CD14-positive monocyte (primary cell): ENCODE data around the gene ANKRD44. TPM values are rescaled to one million over a fixed set of nuclear protein-coding genes. Genes with fewer than 3 reads are reported as not detected.

Experiments used
- DNase-seq, 3 donors: peaks; one replicate each; pipeline ENCODE4 v3.0.0-alpha.2; 2011 to 2022
- H2AFZ ChIP-seq: 2 replicates; pipeline ENCODE4 v1.6.0; 2012; ENCODE audit warnings: mild to moderate bottlenecking, low read depth, low read length, inconsistent platforms; ENCODE audit not compliant: insufficient read depth, poor library complexity, severe bottlenecking
- H3K27ac ChIP-seq, 2 donors: 1 replicate in 1 of 2; 2 replicates in 1 of 2; pipeline ENCODE4 v1.5.1; 2012 to 2013; ENCODE audit warnings: low read length in 2 of 2, control low read depth in 1 of 2, inconsistent platforms in 1 of 2, low read depth in 1 of 2, mild to moderate bottlenecking in 1 of 2
- H3K27me3 ChIP-seq, 2 donors: one replicate each; pipeline versions ENCODE4 v1.6.0 to v1.6.1; 2011 to 2013; ENCODE audit warnings: low read length in 2 of 2; ENCODE audit not compliant: control insufficient read depth in 2 of 2, insufficient read depth in 2 of 2
- H3K36me3 ChIP-seq, 2 donors: replicated peaks in 1 of 2; 1 replicate in 1 of 2; 2 replicates in 1 of 2; pipeline versions ENCODE4 v1.5.1 to v1.6.1; 2012 to 2013; ENCODE audit warnings: low read length in 2 of 2, control low read depth in 1 of 2, inconsistent platforms in 1 of 2, mild to moderate bottlenecking in 1 of 2; ENCODE audit not compliant: insufficient read depth in 2 of 2, control insufficient read depth in 1 of 2
- H3K4me1 ChIP-seq, 2 donors: 1 replicate in 1 of 2; 2 replicates in 1 of 2; pipeline versions ENCODE4 v1.5.1 to v1.6.1; 2012 to 2013; ENCODE audit warnings: low read length in 2 of 2, control low read depth in 1 of 2, inconsistent platforms in 1 of 2, mild to moderate bottlenecking in 1 of 2, moderate library complexity in 1 of 2; ENCODE audit not compliant: insufficient read depth in 2 of 2, control insufficient read depth in 1 of 2
- H3K4me2 ChIP-seq: replicated peaks from 2 replicates; pipeline ENCODE3; 2012; ENCODE audit warnings: low read length, moderate library complexity, mild to moderate bottlenecking; ENCODE audit not compliant: poor library complexity, severe bottlenecking; ENCODE audit errors: extremely low read depth
- H3K4me3 ChIP-seq, 3 experiments: fragments of 200-600 bp in 1 of 3; sonication (generic) in 1 of 3; replicated peaks in 1 of 3; 1 replicate in 2 of 3; 2 replicates in 1 of 3; pipeline ENCODE4 v1.5.1; 2011 to 2013; ENCODE audit warnings: low read length in 3 of 3, mild to moderate bottlenecking in 3 of 3, control low read depth in 2 of 3, low read depth in 2 of 3, inconsistent platforms in 1 of 3, moderate library complexity in 1 of 3
- H3K79me2 ChIP-seq: 2 replicates; pipeline ENCODE4 v1.6.0; 2012; ENCODE audit warnings: mild to moderate bottlenecking, control low read depth, inconsistent platforms, low read length, moderate library complexity; ENCODE audit not compliant: insufficient read depth
- H3K9ac ChIP-seq: 2 replicates; pipeline ENCODE4 v1.6.0; 2017; ENCODE audit warnings: low read length, mild to moderate bottlenecking; ENCODE audit not compliant: insufficient read depth, poor library complexity, severe bottlenecking
- H3K9me3 ChIP-seq, 2 donors: replicated peaks in 1 of 2; 1 replicate in 1 of 2; 2 replicates in 1 of 2; pipeline versions ENCODE4 v1.5.1 to v1.6.1; 2012 to 2013; ENCODE audit warnings: low read length in 2 of 2, control low read depth in 1 of 2; ENCODE audit not compliant: control insufficient read depth in 1 of 2, insufficient read depth in 1 of 2
- H4K20me1 ChIP-seq: 2 replicates; pipeline ENCODE4 v1.6.0; 2012; ENCODE audit warnings: mild to moderate bottlenecking, low read length, control low read depth, moderate library complexity; ENCODE audit not compliant: insufficient read depth
- H3K27ac Mint-ChIP-seq, 7 donors: one replicate each; pipeline ENCODE4 v1.8.0; 2020; ENCODE audit warnings: mild to moderate bottlenecking in 7 of 7, mixed read lengths in 7 of 7, moderate library complexity in 6 of 7, inconsistent platforms in 2 of 7
- H3K27me3 Mint-ChIP-seq, 3 donors: one replicate each; pipeline ENCODE4 v1.8.0; 2021 to 2022; ENCODE audit warnings: low read depth in 3 of 3, mild to moderate bottlenecking in 3 of 3, mixed read lengths in 3 of 3, moderate library complexity in 3 of 3, inconsistent platforms in 1 of 3
- H3K36me3 Mint-ChIP-seq, 2 donors: one replicate each; pipeline ENCODE4 v1.8.0; 2020; ENCODE audit warnings: mixed read lengths in 2 of 2, inconsistent platforms in 1 of 2, mild to moderate bottlenecking in 1 of 2
- H3K4me1 Mint-ChIP-seq: one replicate; pipeline ENCODE4 v1.8.0; 2020; ENCODE audit warnings: mild to moderate bottlenecking, mixed read lengths
- H3K4me3 Mint-ChIP-seq, 2 donors: one replicate each; pipeline ENCODE4 v1.8.0; 2020; ENCODE audit warnings: mild to moderate bottlenecking in 2 of 2, mixed read lengths in 2 of 2, moderate library complexity in 1 of 2
- H3K9me3 Mint-ChIP-seq, 7 donors: one replicate each; pipeline ENCODE4 v1.8.0; 2020 to 2022; ENCODE audit warnings: mixed read lengths in 7 of 7, mild to moderate bottlenecking in 6 of 7, moderate library complexity in 6 of 7, inconsistent platforms in 2 of 7
- WGBS: methylation state at CpG from one replicate; pipeline ENCODE4 v1.1.5; 2013; ENCODE audit warnings: missing lambda C conversion rate; ENCODE audit not compliant: insufficient coverage; 5-methylcytosine and 5-hydroxymethylcytosine counted together
- intact Hi-C, 2 donors: fragments of 100-400 bp; cut with micrococcal nuclease; formaldehyde crosslinking; loops; one replicate each; pipeline versions ENCODE4 v1.15.0 to v1.15.1; 2023
- polyA plus RNA-seq, 3 donors: library from polyadenylated mRNA; depleted of rRNA in 1 of 3; unstranded in 2 of 3; stranded (reverse) in 1 of 3; fragments of 300-500 nt in 2 of 3; fragments of >200 nt in 1 of 3; fragmentation: Illumina TruSeq in 2 of 3; gene quantifications; 1 replicate in 2 of 3; 2 replicates in 1 of 3; pipeline ENCODE4 v1.2.3, GENCODE V29; 2012 to 2021
- TF ChIP-seq, protein P1 (sequence below): fragments of 200-600 bp; IDR thresholded peaks from one replicate; pipeline ENCODE4 v1.8.0; 2022; ENCODE audit warnings: antibody characterized with exemption, mild to moderate bottlenecking

ANKRD44 gene
- polyA plus RNA-seq, 3 donors: 55.7 to 91.9 (median 64.9) TPM

- H3K27me3 ChIP-seq: no peaks in the 10 kb centered on the region
- H3K4me3 ChIP-seq: no peak overlapping the region
- intact Hi-C loops: no loop called here
- no peak overlapping the region for H3K9ac ChIP-seq
- no peak overlapping the region for H3K4me3 Mint-ChIP-seq
- H3K27ac Mint-ChIP-seq: peak overlapping the region in 3 of 7 donors; percentile 4 to 60 (median 50)
- peak overlapping the region in 1 of 2 donors; percentile 48 for H3K27ac ChIP-seq
- no peaks in the 10 kb centered on the region for H3K9me3 ChIP-seq
- peaks cover 60% of the 10 kb centered on the region for H3K4me1 Mint-ChIP-seq
- peaks cover 99% of the 10 kb centered on the region for H3K79me2 ChIP-seq
- H4K20me1 ChIP-seq: peaks cover 84% of the 10 kb centered on the region
- peaks cover 13 to 22% of the 10 kb centered on the region in 2 donors for H3K36me3 Mint-ChIP-seq
- H3K4me2 ChIP-seq: no peak overlapping the region
- no peak for DNase-seq
- TF ChIP-seq, protein P1, sequence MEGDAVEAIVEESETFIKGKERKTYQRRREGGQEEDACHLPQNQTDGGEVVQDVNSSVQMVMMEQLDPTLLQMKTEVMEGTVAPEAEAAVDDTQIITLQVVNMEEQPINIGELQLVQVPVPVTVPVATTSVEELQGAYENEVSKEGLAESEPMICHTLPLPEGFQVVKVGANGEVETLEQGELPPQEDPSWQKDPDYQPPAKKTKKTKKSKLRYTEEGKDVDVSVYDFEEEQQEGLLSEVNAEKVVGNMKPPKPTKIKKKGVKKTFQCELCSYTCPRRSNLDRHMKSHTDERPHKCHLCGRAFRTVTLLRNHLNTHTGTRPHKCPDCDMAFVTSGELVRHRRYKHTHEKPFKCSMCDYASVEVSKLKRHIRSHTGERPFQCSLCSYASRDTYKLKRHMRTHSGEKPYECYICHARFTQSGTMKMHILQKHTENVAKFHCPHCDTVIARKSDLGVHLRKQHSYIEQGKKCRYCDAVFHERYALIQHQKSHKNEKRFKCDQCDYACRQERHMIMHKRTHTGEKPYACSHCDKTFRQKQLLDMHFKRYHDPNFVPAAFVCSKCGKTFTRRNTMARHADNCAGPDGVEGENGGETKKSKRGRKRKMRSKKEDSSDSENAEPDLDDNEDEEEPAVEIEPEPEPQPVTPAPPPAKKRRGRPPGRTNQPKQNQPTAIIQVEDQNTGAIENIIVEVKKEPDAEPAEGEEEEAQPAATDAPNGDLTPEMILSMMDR: no peak
- no peaks in the 10 kb centered on the region for H3K9me3 Mint-ChIP-seq
- no peak overlapping the region for H2AFZ ChIP-seq
- H3K27me3 Mint-ChIP-seq: no peaks in the 10 kb centered on the region
- peaks cover 26 to 45% of the 10 kb centered on the region in 2 donors for H3K4me1 ChIP-seq
- peaks cover 0 to 15% of the 10 kb centered on the region in 2 donors for H3K36me3 ChIP-seq
- 90% methylated on average over 2 of the region's 6 CpGs for WGBS
Observed at GRCh38 chr2:197245829-197246804, 64.5 kb downstream of the ANKRD44 start.

DNA sequence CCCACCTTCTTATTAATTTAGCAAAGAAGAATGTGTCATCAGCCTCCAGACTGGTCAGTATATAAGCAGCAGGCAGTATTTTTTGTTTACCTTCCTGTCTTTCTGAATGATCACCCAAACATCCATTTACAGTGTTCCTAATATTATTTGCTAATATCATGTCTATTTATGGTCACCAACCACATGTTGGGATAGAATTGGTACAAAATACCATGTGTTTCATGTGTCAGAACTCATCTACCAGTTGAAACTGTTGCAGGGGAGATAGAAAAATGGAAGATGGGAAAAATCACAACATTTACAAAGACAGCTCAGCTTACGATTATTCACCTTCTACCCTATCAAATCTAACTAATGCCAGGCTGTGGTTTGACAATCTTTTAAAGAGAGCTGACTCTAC, 66.2 kb downstream of the ANKRD44 start:
- H3K27me3 Mint-ChIP-seq: no peaks in the 10 kb centered on the region
- intact Hi-C loops: no loop called here
- WGBS: no CpG with 5 or more reads among the region's 1 CpG

More for the DNA sequence above, 66.2 kb downstream of the ANKRD44 start:
- Histone ChIP-seq H3K9ac (no peak overlapping the region), H3K4me3 (no peak overlapping the region), H3K27ac (peak overlapping the region in 1 of 2 donors; percentile 74), H4K20me1 (peaks cover 89% of the 10 kb centered on the region), H3K79me2 (peaks cover 99% of the 10 kb centered on the region), H3K9me3 (no peaks in the 10 kb centered on the region), H3K27me3 (no peaks in the 10 kb centered on the region), H3K4me2 (no peak overlapping the region), H3K4me1 (peaks cover 35 to 53% of the 10 kb centered on the region in 2 donors), H2AFZ (no peak overlapping the region), H3K36me3 (peaks cover 0 to 15% of the 10 kb centered on the region in 2 donors)
- H3K27ac Mint-ChIP-seq: peak overlapping the region in 1 of 7 donors; percentile 4
- no peaks in the 10 kb centered on the region for H3K9me3 Mint-ChIP-seq
- TF ChIP-seq, protein P1: no peak
- no peak for DNase-seq
- H3K4me1 Mint-ChIP-seq: peaks cover 65% of the 10 kb centered on the region
- H3K4me3 Mint-ChIP-seq: no peak overlapping the region
- peaks cover 8 to 21% of the 10 kb centered on the region in 2 donors for H3K36me3 Mint-ChIP-seq
